Chondrocyte (in vitro differentiated cells): ENCODE measurements around the gene CARD19. TPM values are rescaled to one million over a fixed set of nuclear protein-coding genes. Genes with fewer than 3 reads are reported as not detected.
"Not testable (repeated sequence)": the region's sequence is repeated elsewhere in the genome, so short reads cannot be mapped to it uniquely, and the experiment has no call there.

Source experiments
- DNase-seq: peaks from one replicate; pipeline ENCODE4 v3.0.0; 2021; ENCODE audit warnings: mixed read lengths, low spot score
- H3K27ac Mint-ChIP-seq: one replicate; pipeline ENCODE4 v1.8.0; 2021; ENCODE audit warnings: mild to moderate bottlenecking, moderate library complexity, mixed read lengths; ENCODE audit not compliant: unreplicated experiment
- H3K27me3 Mint-ChIP-seq: 2 replicates; pipeline ENCODE4 v1.8.0; 2021; ENCODE audit warnings: low read depth, mixed read lengths
- H3K36me3 Mint-ChIP-seq: 2 replicates; pipeline ENCODE4 v1.8.0; 2021; ENCODE audit warnings: low read depth, mixed read lengths
- H3K4me1 Mint-ChIP-seq: 2 replicates; pipeline ENCODE4 v1.8.0; 2021; ENCODE audit warnings: low read depth, mild to moderate bottlenecking, mixed read lengths
- H3K4me3 Mint-ChIP-seq: one replicate; pipeline ENCODE4 v1.8.0; 2021; ENCODE audit warnings: mild to moderate bottlenecking, moderate library complexity, mixed read lengths; ENCODE audit not compliant: unreplicated experiment
- H3K9me3 Mint-ChIP-seq: 2 replicates; pipeline ENCODE4 v1.8.0; 2021; ENCODE audit warnings: low read depth, mixed read lengths
- CTCF ChIP-seq: fragments of 200-600 bp; sonication (generic); IDR thresholded peaks from 2 replicates; pipeline ENCODE4 v1.5.0; 2021; ENCODE audit warnings: antibody characterized with exemption, mild to moderate bottlenecking, moderate library complexity
- total RNA-seq: library from RNA; stranded (reverse); gene quantifications from 3 replicates; pipeline ENCODE4 v1.2.1, GENCODE V29; 2021

CARD19 gene
- total RNA-seq, 1 donor from 2014 or later: 40.5 TPM

- Mint-ChIP-seq H3K27ac (no peak overlapping the region), H3K36me3 (peaks cover 5% of the 10 kb centered on the region), H3K27me3 (no peaks in the 10 kb centered on the region), H3K4me1 (peaks cover 11% of the 10 kb centered on the region), H3K9me3 (no peaks in the 10 kb centered on the region), H3K4me3 (no peak overlapping the region)
- TF ChIP-seq CTCF: no peak
- peak; percentile 8 for DNase-seq
These were observed 19.6 kb downstream of the CARD19 start for GRCh38 chr9:93115486-93116071.

- peak overlapping the region; percentile 59 for H3K27ac Mint-ChIP-seq
- peaks cover 5% of the 10 kb centered on the region for H3K36me3 Mint-ChIP-seq
- DNase-seq: peak; percentile 84
- no peaks in the 10 kb centered on the region for H3K9me3 Mint-ChIP-seq
- TF ChIP-seq CTCF: no peak
- H3K4me3 Mint-ChIP-seq: no peak overlapping the region
- peaks cover 11% of the 10 kb centered on the region for H3K4me1 Mint-ChIP-seq
- H3K27me3 Mint-ChIP-seq: no peaks in the 10 kb centered on the region
These were observed 20.3 kb downstream of the CARD19 start for GRCh38 chr9:93116072-93116961.

- peaks cover 11% of the 10 kb centered on the region for H3K4me1 Mint-ChIP-seq
These were observed 21.5 kb downstream of the CARD19 start for GRCh38 chr9:93117521-93117920.

GRCh38 chr9:93117924-93118862 lies 22.2 kb downstream of the CARD19 start:
- Mint-ChIP-seq H3K4me3 (no peak overlapping the region), H3K9me3 (no peaks in the 10 kb centered on the region), H3K4me1 (peaks cover 11% of the 10 kb centered on the region), H3K27ac (no peak overlapping the region), H3K36me3 (peaks cover 4% of the 10 kb centered on the region), H3K27me3 (no peaks in the 10 kb centered on the region)
- no peak for TF ChIP-seq CTCF
- DNase-seq: peak; percentile 26

More at GRCh38 chr9:93117521-93117920, 21.5 kb downstream of the CARD19 start:
- not testable (repeated sequence) for H3K4me3 Mint-ChIP-seq, H3K36me3 Mint-ChIP-seq, H3K27me3 Mint-ChIP-seq, H3K9me3 Mint-ChIP-seq, H3K27ac Mint-ChIP-seq
- DNase-seq: peak; percentile 9

- peak; percentile 71 for DNase-seq
- H3K27me3 Mint-ChIP-seq: no peaks in the 10 kb centered on the region
- H3K36me3 Mint-ChIP-seq: peaks cover 6% of the 10 kb centered on the region
- H3K4me1 Mint-ChIP-seq: peaks cover 11% of the 10 kb centered on the region
- no peak overlapping the region for H3K4me3 Mint-ChIP-seq
- H3K9me3 Mint-ChIP-seq: no peaks in the 10 kb centered on the region
- H3K27ac Mint-ChIP-seq: no peak overlapping the region
- TF ChIP-seq CTCF: no peak
These were observed 23.1 kb downstream of the CARD19 start for GRCh38 chr9:93118863-93119702.
